GM13977 (cell line): ENCODE results near the gene AREL1.

Source experiments
- DNase-seq: peaks from one replicate; pipeline ENCODE4 v3.0.0; 2012; ENCODE audit warnings: low spot score
- in situ Hi-C: fragments of 300-500 bp; cut with MboI; formaldehyde crosslinking; loops from one replicate; pipeline ENCODE4 v1.12.0; 2022; ENCODE audit warnings: low sequenced_read_pairs, low pct_unique_long_range_greater_than_20kb, mixed read lengths, inconsistent platforms; ENCODE audit not compliant: unreplicated experiment
- TF ChIP-seq, protein P1 (sequence below): IDR thresholded peaks from 2 replicates; pipeline ENCODE4 v1.5.1; 2012; ENCODE audit warnings: mild to moderate bottlenecking, control low read depth; ENCODE audit not compliant: insufficient read depth; ENCODE audit errors: extremely low read depth, missing control alignments

Gene AREL1

DNA sequence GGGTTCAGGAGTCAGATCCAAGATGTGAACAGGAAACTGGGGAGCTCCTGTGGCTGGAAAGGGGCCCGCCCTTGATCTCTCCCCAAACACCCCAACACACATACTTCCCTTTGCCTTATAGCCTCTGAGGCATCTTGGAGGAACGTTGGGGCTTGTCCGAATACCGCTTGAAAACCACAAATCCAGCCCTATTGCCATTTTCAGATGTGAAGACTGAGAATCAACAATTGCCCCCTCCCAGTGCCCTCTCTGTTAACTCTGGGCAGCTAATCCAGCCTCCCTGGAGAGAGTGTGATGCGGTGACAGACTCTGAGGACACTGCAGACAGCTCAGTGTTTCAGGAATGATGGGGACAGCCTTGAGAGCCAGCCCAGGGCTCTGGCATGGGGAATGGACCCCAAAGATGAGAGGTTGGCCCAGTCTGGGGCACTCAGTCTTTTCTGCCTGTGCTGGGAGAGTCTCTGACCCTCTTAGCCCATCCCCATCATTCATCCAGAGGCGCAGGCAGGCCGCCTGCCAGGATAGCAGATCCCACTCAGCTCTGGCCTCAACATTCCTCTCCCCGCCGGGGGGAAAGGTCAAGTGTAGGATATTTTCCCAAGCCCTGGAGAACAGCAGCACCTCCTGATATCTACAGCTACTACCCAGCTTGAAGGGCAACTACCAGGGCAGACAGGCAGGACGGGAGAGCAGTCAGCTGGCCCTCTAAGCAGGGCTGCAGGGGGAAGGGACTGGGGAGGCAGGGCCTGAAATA lies 76.3 kb downstream of the AREL1 start:
- TF ChIP-seq, protein P1, sequence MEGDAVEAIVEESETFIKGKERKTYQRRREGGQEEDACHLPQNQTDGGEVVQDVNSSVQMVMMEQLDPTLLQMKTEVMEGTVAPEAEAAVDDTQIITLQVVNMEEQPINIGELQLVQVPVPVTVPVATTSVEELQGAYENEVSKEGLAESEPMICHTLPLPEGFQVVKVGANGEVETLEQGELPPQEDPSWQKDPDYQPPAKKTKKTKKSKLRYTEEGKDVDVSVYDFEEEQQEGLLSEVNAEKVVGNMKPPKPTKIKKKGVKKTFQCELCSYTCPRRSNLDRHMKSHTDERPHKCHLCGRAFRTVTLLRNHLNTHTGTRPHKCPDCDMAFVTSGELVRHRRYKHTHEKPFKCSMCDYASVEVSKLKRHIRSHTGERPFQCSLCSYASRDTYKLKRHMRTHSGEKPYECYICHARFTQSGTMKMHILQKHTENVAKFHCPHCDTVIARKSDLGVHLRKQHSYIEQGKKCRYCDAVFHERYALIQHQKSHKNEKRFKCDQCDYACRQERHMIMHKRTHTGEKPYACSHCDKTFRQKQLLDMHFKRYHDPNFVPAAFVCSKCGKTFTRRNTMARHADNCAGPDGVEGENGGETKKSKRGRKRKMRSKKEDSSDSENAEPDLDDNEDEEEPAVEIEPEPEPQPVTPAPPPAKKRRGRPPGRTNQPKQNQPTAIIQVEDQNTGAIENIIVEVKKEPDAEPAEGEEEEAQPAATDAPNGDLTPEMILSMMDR, result no peak
- in situ Hi-C loops, result no loop called here
- DNase-seq, result no peak

DNA sequence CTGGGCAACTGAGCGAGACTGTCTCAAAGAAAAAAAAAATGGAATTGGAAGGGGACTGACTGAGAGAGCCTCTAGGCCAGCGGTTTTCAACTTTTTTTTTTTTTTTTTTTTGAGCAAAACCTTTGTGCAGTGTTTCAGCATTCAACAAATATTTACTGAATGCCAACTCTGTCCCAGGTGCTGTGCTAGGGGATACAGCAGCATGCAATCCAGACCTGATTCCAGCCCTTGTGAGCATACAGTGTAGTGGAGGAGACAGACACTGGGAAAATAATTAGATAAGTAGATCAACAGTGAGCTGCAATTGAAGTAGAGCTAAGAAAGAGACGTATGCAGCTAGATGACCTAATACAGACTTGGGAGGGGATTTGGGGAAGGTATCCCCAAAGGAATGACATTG lies 77.0 kb downstream of the AREL1 start:
- DNase-seq, result no peak
- in situ Hi-C loops, result no loop called here
- TF ChIP-seq, protein P1, result no peak

DNA sequence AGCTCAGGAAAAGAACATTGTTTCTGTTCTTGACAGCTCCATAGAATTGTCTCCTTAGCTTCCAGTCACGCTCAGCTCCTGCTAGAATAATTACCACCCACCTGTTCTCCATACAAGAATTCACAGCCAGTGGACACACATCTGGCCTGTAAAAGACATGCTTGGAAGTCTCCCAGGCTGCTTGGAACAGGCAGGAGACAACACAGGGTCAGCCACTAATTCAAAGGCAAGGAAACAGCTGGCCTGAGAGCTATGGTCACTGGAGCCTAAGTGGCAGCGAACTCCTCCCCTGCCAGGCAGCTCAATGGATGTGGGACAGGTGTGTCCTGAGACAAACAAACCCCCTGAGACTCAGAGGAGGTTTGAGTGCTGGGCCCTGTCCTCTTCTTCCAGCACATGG lies 77.9 kb downstream of the AREL1 start:
- DNase-seq, result no peak
- in situ Hi-C loops, result no loop called here
- TF ChIP-seq, protein P1, result no peak

DNA sequence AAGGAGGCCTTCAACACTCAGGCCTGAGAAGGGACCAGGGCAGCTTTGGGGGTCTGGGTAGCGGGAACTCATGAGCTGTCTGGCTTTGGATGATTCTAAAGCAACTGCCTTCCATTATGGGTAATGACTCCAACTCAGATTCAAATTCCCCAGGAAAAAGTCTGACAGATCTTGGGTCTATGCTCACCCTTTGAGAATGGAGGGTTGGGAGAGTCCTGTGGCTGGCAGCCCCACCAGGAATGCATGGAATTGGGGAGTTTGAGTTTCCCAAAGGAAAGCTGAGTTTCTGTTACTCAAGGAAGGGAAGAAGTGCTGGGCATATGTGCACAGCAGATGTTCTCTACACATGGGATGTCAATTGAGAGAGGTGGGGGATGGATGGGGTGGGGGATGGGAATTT lies 78.4 kb downstream of the AREL1 start:
- no peak for DNase-seq
- in situ Hi-C loops, result no loop called here
- TF ChIP-seq, protein P1, result no peak

DNA sequence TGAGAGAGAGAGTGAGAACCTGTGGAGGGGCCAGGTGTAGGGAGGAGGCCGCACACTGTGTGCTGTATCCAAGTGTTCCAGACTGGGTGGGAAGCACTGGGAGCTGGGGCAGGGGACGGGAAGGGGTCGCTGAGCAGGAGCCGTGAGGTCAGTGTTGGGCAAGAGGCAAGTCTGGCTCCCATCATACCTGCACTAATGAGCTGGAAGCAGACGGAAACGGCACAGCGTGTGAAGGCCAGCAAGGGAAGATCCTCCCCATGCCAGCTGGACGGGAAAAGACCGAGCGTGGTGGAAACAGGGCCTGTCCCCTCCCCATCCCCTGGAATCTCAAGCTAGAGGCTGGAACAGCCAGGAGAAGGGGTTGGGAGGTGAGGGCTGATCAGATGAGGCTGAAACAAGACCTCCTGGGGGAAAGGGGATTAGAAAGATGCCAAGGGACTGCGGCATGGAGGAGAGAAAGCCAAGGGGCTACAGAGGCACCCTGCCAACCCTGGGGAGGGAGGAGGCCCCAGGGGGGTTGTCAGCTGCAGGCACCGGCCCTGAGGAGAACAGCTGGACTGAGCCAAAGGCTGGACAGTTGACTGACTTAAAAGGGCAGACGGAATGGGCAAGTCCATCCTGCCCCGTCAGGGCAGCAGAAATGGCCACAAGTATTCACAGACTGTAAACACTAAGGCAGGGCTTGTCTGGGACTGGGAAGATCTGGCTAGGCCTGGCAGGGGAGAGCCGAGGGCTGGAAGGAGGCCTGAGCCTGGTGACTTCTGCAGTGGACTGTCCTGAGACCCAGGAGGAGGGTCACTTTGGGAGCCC lies 81.8 kb downstream of the AREL1 start:
- DNase-seq, result no peak
- in situ Hi-C loops, result no loop called here
- TF ChIP-seq, protein P1, result no peak

DNA sequence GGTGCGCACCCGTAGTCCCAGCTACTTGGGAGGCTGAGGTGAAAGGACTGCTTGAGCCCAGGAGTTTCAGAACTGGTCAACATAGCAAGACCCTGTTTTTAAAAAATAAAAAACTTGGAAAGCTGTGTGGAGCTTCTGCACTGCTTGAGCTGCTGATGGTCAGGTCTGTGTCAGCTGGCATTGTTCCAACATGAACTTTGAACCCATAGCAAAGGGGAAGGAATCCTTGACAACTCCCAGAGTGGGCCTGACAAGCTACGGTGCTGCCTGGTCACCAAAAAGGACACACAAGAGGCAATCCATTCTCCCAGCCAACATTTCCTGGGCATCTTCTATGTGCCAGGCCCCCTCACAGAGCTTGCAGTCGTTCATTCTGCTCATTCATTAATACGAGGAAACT lies 84.5 kb downstream of the AREL1 start:
- no peak for DNase-seq
- TF ChIP-seq, protein P1, result no peak
- in situ Hi-C loops, result no loop called here
